GM18505 (cell line): ENCODE results near the gene LRTM2.

Experiments used
- ATAC-seq: cut with Tn5 transposase; IDR thresholded peaks from one replicate; pipeline ENCODE4 v1.9.1; 2021; ENCODE audit not compliant: unreplicated experiment
- POLR2A ChIP-seq: IDR thresholded peaks from 4 replicates; pipeline ENCODE4 v1.6.1; 2011; ENCODE audit warnings: borderline replicate concordance; ENCODE audit not compliant: insufficient read depth, insufficient read length; ENCODE audit errors: extremely low read depth

LRTM2 gene

DNA sequence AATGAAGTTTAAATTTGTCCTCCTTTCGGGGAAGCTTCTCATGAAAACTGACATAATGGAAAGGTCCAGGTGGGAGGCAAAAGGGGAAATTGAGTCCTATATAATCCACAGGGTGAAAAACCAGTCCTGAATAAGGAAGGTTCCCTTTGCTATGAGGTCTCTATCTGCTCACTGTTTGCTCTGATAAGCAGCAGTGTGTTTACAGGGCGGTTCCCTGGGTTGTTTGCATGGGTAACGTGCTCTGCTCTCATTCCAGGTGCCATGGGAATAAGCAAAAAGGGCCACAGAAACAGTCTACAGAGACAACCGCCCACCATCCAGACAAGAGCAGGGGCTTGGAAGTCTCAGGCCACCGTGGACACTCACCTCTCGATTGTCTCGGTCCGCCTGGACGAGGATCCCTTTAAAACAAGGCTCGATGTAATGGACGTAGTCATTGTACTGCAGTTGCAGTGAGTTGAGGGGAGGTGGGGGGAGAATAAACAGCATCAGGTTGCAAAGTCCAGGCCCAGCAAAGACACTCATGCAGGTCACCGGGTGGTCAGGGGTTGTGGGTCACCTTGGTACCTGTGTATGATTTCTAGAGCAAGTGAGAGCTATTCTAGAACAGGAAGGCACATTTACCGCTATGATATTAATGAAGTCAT lies 65.4 kb downstream of the LRTM2 start:
- ATAC-seq: no peak
- no peak for TF ChIP-seq POLR2A
